Endodermal cell (in vitro differentiated cells): ENCODE measurements around the gene ADGRB3. TPM values are rescaled to one million over a fixed set of nuclear protein-coding genes. Genes with fewer than 3 reads are reported as not detected.

ENCODE experiments used
- DNase-seq: peaks from one replicate; pipeline ENCODE4 v3.0.0-alpha.2; 2017
- H3K27ac ChIP-seq: 2 replicates; pipeline ENCODE4 v1.5.1; 2013; ENCODE audit warnings: mild to moderate bottlenecking, low read depth, low read length, moderate library complexity
- H3K27me3 ChIP-seq: 2 replicates; pipeline ENCODE4 v1.6.1; 2013; ENCODE audit warnings: mild to moderate bottlenecking, low read length, moderate library complexity; ENCODE audit not compliant: insufficient read depth, control insufficient read depth, poor library complexity, severe bottlenecking
- H3K36me3 ChIP-seq: 2 replicates; pipeline ENCODE4 v1.7.0; 2013; ENCODE audit warnings: mild to moderate bottlenecking, low read length, moderate library complexity; ENCODE audit not compliant: control insufficient read depth, insufficient read depth
- H3K4me1 ChIP-seq: one replicate; pipeline ENCODE4 v1.7.0; 2013; ENCODE audit warnings: low read length; ENCODE audit not compliant: control insufficient read depth, insufficient read depth
- H3K4me3 ChIP-seq: 2 replicates; pipeline ENCODE4 v1.5.1; 2013; ENCODE audit warnings: mild to moderate bottlenecking, low read length, moderate library complexity
- H3K9ac ChIP-seq: 2 replicates; pipeline ENCODE4 v1.6.1; 2013; ENCODE audit warnings: mild to moderate bottlenecking, low read length, moderate library complexity; ENCODE audit not compliant: poor library complexity, severe bottlenecking; ENCODE audit errors: extremely low read depth
- H3K9me3 ChIP-seq: 2 replicates; pipeline ENCODE4 v1.6.1; 2013; ENCODE audit warnings: mild to moderate bottlenecking, low read length, moderate library complexity; ENCODE audit not compliant: control insufficient read depth
- H3K27ac Mint-ChIP-seq: 2 replicates; pipeline ENCODE4 v1.8.0; 2020; ENCODE audit warnings: mixed read lengths
- H3K27me3 Mint-ChIP-seq: 2 replicates; pipeline ENCODE4 v1.8.0; 2021; ENCODE audit warnings: mild to moderate bottlenecking, mixed read lengths; ENCODE audit not compliant: insufficient read depth
- H3K36me3 Mint-ChIP-seq: 2 replicates; pipeline ENCODE4 v1.8.0; 2020; ENCODE audit warnings: low read depth, mixed read lengths
- H3K4me1 Mint-ChIP-seq: 2 replicates; pipeline ENCODE4 v1.8.0; 2020; ENCODE audit warnings: mixed read lengths
- H3K4me3 Mint-ChIP-seq: 2 replicates; pipeline ENCODE4 v1.8.0; 2020; ENCODE audit warnings: mild to moderate bottlenecking, moderate library complexity, mixed read lengths
- H3K9me3 Mint-ChIP-seq: 2 replicates; pipeline ENCODE4 v1.8.0; 2020; ENCODE audit warnings: mild to moderate bottlenecking, mixed read lengths
- CTCF ChIP-seq: fragments of 200-600 bp; sonication (generic); conservative IDR thresholded peaks from 2 replicates; pipeline ENCODE4 v1.5.0; 2021; ENCODE audit warnings: antibody characterized with exemption, mild to moderate bottlenecking
- WGBS, 2 experiments: methylation state at CpG; one replicate each; pipeline versions ENCODE4 v1.1.5 to v1.1.7; 2013; ENCODE audit warnings: missing lambda C conversion rate in 2 of 2, mixed read lengths in 1 of 2; ENCODE audit not compliant: insufficient coverage in 1 of 2, insufficient read length in 1 of 2; 5-methylcytosine and 5-hydroxymethylcytosine counted together
- total RNA-seq, 2 donors: library from RNA; stranded (reverse); fragmentation: NEBNext Ultra II Directional in 1 of 2; extraction: Animal tissue kit (Norgen Biotek cat#: 25700) in 1 of 2; gene quantifications; 2 replicates in 1 of 2; 3 replicates in 1 of 2; pipeline ENCODE4 v1.2.1, GENCODE V29; 2021

ADGRB3 gene
- total RNA-seq, 2 donors from 2014 or later = 0.33 to 1.3 TPM

DNA sequence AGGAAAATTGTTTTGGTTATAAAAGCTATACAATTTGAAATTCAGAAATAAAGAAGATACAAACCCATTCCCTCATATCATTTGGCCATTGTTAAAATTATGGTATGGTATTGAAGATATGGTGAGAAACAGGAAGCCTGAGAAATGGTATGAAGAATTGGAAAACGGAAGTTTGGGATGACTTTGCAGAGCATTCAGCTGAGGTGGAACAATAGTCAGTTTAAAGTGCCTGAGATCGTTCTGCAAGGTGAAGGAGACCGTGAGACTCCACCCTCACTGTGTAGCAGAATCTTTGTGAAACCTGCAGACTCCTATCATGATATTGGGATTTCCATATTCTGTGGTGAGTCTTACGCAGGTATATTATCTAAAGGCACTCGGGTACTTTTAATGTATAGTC lies 97.3 kb downstream of the ADGRB3 start:
- Mint-ChIP-seq H3K4me1 (no peaks in the 10 kb centered on the region), H3K27me3 (no peaks in the 10 kb centered on the region), H3K36me3 (no peaks in the 10 kb centered on the region), H3K9me3 (no peaks in the 10 kb centered on the region), H3K4me3 (no peak overlapping the region), H3K27ac (no peak overlapping the region)
- no peaks in the 10 kb centered on the region for H3K36me3 ChIP-seq
- DNase-seq = no peak
- H3K9ac ChIP-seq = no peak overlapping the region
- no peak overlapping the region for H3K27ac ChIP-seq
- no peak for TF ChIP-seq CTCF
- no peaks in the 10 kb centered on the region for H3K27me3 ChIP-seq
- no peaks in the 10 kb centered on the region for H3K4me1 ChIP-seq
- H3K9me3 ChIP-seq = no peaks in the 10 kb centered on the region
- 87 to 100% methylated on average over 1 to 5 of the region's 5 CpGs for WGBS, 2 experiments
- no peak overlapping the region for H3K4me3 ChIP-seq

DNA sequence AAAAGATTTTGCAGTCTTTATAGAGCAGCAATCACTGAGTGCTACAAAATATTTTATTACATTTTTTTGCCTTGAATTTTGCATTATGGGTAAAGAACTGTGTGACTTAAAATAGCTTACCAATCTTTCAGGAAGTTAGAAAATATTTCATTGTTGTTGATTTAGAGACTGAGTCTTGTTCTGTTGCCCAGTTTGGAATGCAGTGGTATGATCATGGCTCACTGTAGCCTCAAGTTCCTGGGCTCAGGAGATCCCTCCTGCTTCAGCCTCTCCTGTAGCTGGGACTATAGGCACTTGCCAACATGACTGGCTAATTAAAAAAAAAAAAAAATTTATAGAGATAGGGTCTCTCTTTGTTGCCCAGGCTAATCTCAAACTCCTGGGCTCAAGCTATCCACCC lies 100.8 kb downstream of the ADGRB3 start:
- no peaks in the 10 kb centered on the region for H3K9me3 Mint-ChIP-seq
- H3K27ac Mint-ChIP-seq = no peak overlapping the region
- H3K4me3 Mint-ChIP-seq = no peak overlapping the region
- Histone ChIP-seq H3K36me3 (no peaks in the 10 kb centered on the region), H3K4me1 (no peaks in the 10 kb centered on the region), H3K9me3 (no peaks in the 10 kb centered on the region), H3K27me3 (no peaks in the 10 kb centered on the region), H3K9ac (no peak overlapping the region), H3K4me3 (no peak overlapping the region), H3K27ac (no peak overlapping the region)
- H3K36me3 Mint-ChIP-seq = no peaks in the 10 kb centered on the region
- H3K27me3 Mint-ChIP-seq = no peaks in the 10 kb centered on the region
- DNase-seq = no peak
- H3K4me1 Mint-ChIP-seq = peaks cover 3% of the 10 kb centered on the region
- no peak for TF ChIP-seq CTCF

GRCh38 chr6:68737061-68737460 lies 102.0 kb downstream of the ADGRB3 start:
- H3K36me3 Mint-ChIP-seq = no peaks in the 10 kb centered on the region
- no peaks in the 10 kb centered on the region for H3K9me3 ChIP-seq

More at GRCh38 chr6:68737061-68737460, 102.0 kb downstream of the ADGRB3 start:
- H3K27ac Mint-ChIP-seq = no peak overlapping the region
- Histone ChIP-seq H3K36me3 (no peaks in the 10 kb centered on the region), H3K27ac (no peak overlapping the region), H3K4me3 (no peak overlapping the region), H3K4me1 (no peaks in the 10 kb centered on the region), H3K27me3 (no peaks in the 10 kb centered on the region), H3K9ac (no peak overlapping the region)
- H3K4me3 Mint-ChIP-seq = no peak overlapping the region
- H3K27me3 Mint-ChIP-seq = no peaks in the 10 kb centered on the region
- H3K9me3 Mint-ChIP-seq = no peaks in the 10 kb centered on the region
- peaks cover 3% of the 10 kb centered on the region for H3K4me1 Mint-ChIP-seq
- TF ChIP-seq CTCF = no peak
- DNase-seq = no peak
